ENCODE data around the gene RARRES1.

DNA sequence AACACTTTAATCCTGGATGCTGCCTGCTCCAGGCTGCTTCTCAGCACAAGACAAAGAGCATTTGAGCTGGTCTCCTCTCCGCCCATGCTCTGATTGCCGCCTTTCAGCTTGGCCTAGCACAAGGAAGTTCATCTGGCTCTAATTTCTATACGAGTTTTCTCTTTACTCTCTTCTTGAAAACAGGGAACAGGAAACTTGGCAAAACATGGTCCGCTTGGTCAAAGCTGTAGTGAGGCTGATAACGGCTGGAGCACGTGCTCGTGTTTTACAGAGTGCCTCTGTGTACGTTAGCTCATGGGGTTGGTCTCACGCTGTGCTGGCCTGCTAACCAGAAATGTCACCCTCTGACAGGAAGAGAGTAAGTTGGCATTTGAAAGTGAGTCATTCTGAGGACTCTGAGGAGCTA, 19.2 kb downstream of the RARRES1 start:
- TF ChIP-seq, protein P1, sequence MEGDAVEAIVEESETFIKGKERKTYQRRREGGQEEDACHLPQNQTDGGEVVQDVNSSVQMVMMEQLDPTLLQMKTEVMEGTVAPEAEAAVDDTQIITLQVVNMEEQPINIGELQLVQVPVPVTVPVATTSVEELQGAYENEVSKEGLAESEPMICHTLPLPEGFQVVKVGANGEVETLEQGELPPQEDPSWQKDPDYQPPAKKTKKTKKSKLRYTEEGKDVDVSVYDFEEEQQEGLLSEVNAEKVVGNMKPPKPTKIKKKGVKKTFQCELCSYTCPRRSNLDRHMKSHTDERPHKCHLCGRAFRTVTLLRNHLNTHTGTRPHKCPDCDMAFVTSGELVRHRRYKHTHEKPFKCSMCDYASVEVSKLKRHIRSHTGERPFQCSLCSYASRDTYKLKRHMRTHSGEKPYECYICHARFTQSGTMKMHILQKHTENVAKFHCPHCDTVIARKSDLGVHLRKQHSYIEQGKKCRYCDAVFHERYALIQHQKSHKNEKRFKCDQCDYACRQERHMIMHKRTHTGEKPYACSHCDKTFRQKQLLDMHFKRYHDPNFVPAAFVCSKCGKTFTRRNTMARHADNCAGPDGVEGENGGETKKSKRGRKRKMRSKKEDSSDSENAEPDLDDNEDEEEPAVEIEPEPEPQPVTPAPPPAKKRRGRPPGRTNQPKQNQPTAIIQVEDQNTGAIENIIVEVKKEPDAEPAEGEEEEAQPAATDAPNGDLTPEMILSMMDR (IDR thresholded peaks at IDR 0.05 in 8 of 11, conservative IDR thresholded peaks at IDR 0.05 in 3 of 11), result no peak
- peak in 1 of 3 donors; percentile 12 for TF ChIP-seq POLR2AphosphoS5 (IDR thresholded peaks at IDR 0.05)
